SK-N-SH (cell line): ENCODE measurements around the gene OLFML2A. TPM values are rescaled to one million over a fixed set of nuclear protein-coding genes. Genes with fewer than 3 reads are reported as not detected.

Experiments
- CTCF ChIA-PET: fragments of 300-600, 350-600 bp; formaldehyde crosslinking; extraction: SDS; loops from one replicate; lab custom pipeline; 2021; lab: Yijun Ruan, JAX
- POLR2A ChIA-PET: fragments of 350-600 bp; sonication (Branson Sonifier 250); formaldehyde crosslinking; extraction: SDS; loops from one replicate; lab custom pipeline; 2020; ENCODE audit warnings: antibody characterized with exemption, inconsistent platforms; lab: Yijun Ruan, JAX
- DNase-seq: peaks from one replicate; pipeline ENCODE4 v3.0.0; 2012
- H2AFZ ChIP-seq: fragments of 200-600 bp; sonication (generic); 2 replicates; pipeline ENCODE4 v1.8.1; 2016; ENCODE audit warnings: antibody characterized with exemption, mild to moderate bottlenecking, low read depth
- H3F3A ChIP-seq: fragments of 200-600 bp; sonication (generic); replicated peaks from 2 replicates; pipeline ENCODE3; 2016; ENCODE audit warnings: antibody characterized with exemption, mild to moderate bottlenecking; ENCODE audit not compliant: insufficient read depth
- H3K27ac ChIP-seq, 2 experiments: fragments of 200-500 bp in 1 of 2; fragments of 200-600 bp in 1 of 2; sonication (Bioruptor generic) in 1 of 2; sonication (generic), shearing (Covaris generic) in 1 of 2; 2 replicates each; pipeline versions ENCODE4 v1.5.1 to v1.6.1; 2014 to 2016; ENCODE audit warnings: low read depth in 2 of 2, inconsistent platforms in 1 of 2, low read length in 1 of 2, mild to moderate bottlenecking in 1 of 2, mixed read lengths in 1 of 2
- H3K27me3 ChIP-seq: fragments of 200-600 bp; sonication (generic), shearing (Covaris generic); 2 replicates; pipeline ENCODE4 v1.6.1; 2016; ENCODE audit warnings: mixed run types; ENCODE audit not compliant: insufficient read depth
- H3K36me3 ChIP-seq, 2 experiments: fragments of 200-500 bp in 1 of 2; fragments of 200-600 bp in 1 of 2; sonication (Bioruptor generic) in 1 of 2; sonication (generic) in 1 of 2; replicated peaks in 1 of 2; 2 replicates each; pipeline versions ENCODE3 to v1.5.1; 2014 to 2016; ENCODE audit warnings: low read length in 1 of 2, mild to moderate bottlenecking in 1 of 2; ENCODE audit not compliant: insufficient read depth in 2 of 2, control insufficient read depth in 1 of 2
- H3K4me1 ChIP-seq, 2 experiments: fragments of 200-500 bp in 1 of 2; fragments of 200-600 bp in 1 of 2; sonication (Bioruptor generic) in 1 of 2; sonication (generic), shearing (Covaris generic) in 1 of 2; 2 replicates each; pipeline versions ENCODE4 v1.5.1 to v1.6.1; 2014 to 2016; ENCODE audit warnings: low read depth in 1 of 2, low read length in 1 of 2, mixed run types in 1 of 2; ENCODE audit not compliant: insufficient read depth in 2 of 2, control insufficient read depth in 1 of 2
- H3K4me2 ChIP-seq: fragments of 200-600 bp; sonication (generic), shearing (Covaris generic); 2 replicates; pipeline ENCODE4 v1.6.1; 2017; ENCODE audit warnings: mixed run types
- H3K4me3 ChIP-seq, 2 experiments: fragments of 200-500 bp in 1 of 2; fragments of 200-600 bp in 1 of 2; sonication (Bioruptor generic) in 1 of 2; sonication (generic), shearing (Covaris generic) in 1 of 2; 2 replicates each; pipeline versions ENCODE4 v1.5.1 to v1.8.1; 2014 to 2016; ENCODE audit warnings: low read depth in 2 of 2, inconsistent platforms in 1 of 2, low read length in 1 of 2, mild to moderate bottlenecking in 1 of 2, mixed read lengths in 1 of 2, moderate library complexity in 1 of 2
- H3K79me2 ChIP-seq: fragments of 200-600 bp; sonication (generic); 2 replicates; pipeline ENCODE4 v1.8.1; 2017; ENCODE audit warnings: mild to moderate bottlenecking; ENCODE audit not compliant: insufficient read depth
- H3K9ac ChIP-seq: fragments of 200-600 bp; sonication (generic); 2 replicates; pipeline ENCODE4 v1.6.1; 2017; ENCODE audit warnings: mixed run types
- H3K9me2 ChIP-seq: fragments of 200-600 bp; sonication (generic); 2 replicates; pipeline ENCODE4 v1.6.1; 2017; ENCODE audit warnings: mixed run types
- H3K9me3 ChIP-seq: fragments of 200-600 bp; sonication (generic); 2 replicates; pipeline ENCODE4 v1.6.1; 2017; ENCODE audit warnings: mixed run types, mild to moderate bottlenecking, moderate library complexity
- H4K20me1 ChIP-seq: fragments of 200-600 bp; sonication (generic); 2 replicates; pipeline ENCODE4 v1.6.1; 2017; ENCODE audit warnings: mild to moderate bottlenecking, mixed run types; ENCODE audit not compliant: insufficient read depth
- CHD2 ChIP-seq: fragments of 150-350 bp; IDR thresholded peaks from 2 replicates; pipeline ENCODE4 v1.6.1; 2018; ENCODE audit warnings: low read length; ENCODE audit not compliant: partially characterized antibody
- EP300 ChIP-seq, 2 experiments: IDR thresholded peaks; 2 replicates each; pipeline versions ENCODE4 v1.4.0 to v1.6.1; 2012; ENCODE audit warnings: borderline replicate concordance in 1 of 2, low read depth in 1 of 2, low read length in 1 of 2
- FOSL2 ChIP-seq: IDR thresholded peaks from 2 replicates; pipeline ENCODE4 v1.4.0; 2012; ENCODE audit warnings: low read depth, mild to moderate bottlenecking, moderate library complexity, borderline replicate concordance
- GABPA ChIP-seq: IDR thresholded peaks from 2 replicates; pipeline ENCODE4 v1.4.0; 2012; ENCODE audit warnings: low read depth, mild to moderate bottlenecking
- JUND ChIP-seq: IDR thresholded peaks from 2 replicates; pipeline ENCODE4 v1.4.0; 2012
- MEF2A ChIP-seq: IDR thresholded peaks from 2 replicates; pipeline ENCODE4 v1.4.0; 2012; ENCODE audit warnings: low read depth, borderline replicate concordance
- NRF1 ChIP-seq: IDR thresholded peaks from 2 replicates; pipeline ENCODE4 v1.6.1; 2012; ENCODE audit warnings: low read depth, mild to moderate bottlenecking, low read length
- POLR2AphosphoS5 ChIP-seq: IDR thresholded peaks from 2 replicates; pipeline ENCODE4 v1.6.1; 2012; ENCODE audit warnings: low read depth, low read length
- RCOR1 ChIP-seq: fragments of 150-350 bp; IDR thresholded peaks from 2 replicates; pipeline ENCODE4 v1.6.1; 2017; ENCODE audit warnings: antibody characterized with exemption, low read length
- SIN3A ChIP-seq: IDR thresholded peaks from 2 replicates; pipeline ENCODE4 v1.6.1; 2012; ENCODE audit warnings: low read depth, mild to moderate bottlenecking, low read length, moderate library complexity, borderline replicate concordance
- SMC3 ChIP-seq: IDR thresholded peaks from 2 replicates; pipeline ENCODE4 v1.6.1; 2012; ENCODE audit warnings: low read depth, low read length, improper control_type of control experiment
- TAF1 ChIP-seq: IDR thresholded peaks from 2 replicates; pipeline ENCODE4 v1.6.1; 2012; ENCODE audit warnings: low read depth, mild to moderate bottlenecking, low read length, moderate library complexity, borderline replicate concordance
- TCF12 ChIP-seq: IDR thresholded peaks from 2 replicates; pipeline ENCODE4 v1.4.0; 2012
- TEAD4 ChIP-seq: IDR thresholded peaks from 2 replicates; pipeline ENCODE4 v1.4.0; 2012; ENCODE audit warnings: mild to moderate bottlenecking, borderline replicate concordance; ENCODE audit not compliant: insufficient read depth
- YY1 ChIP-seq: IDR thresholded peaks from 2 replicates; pipeline ENCODE4 v1.4.0; 2012; ENCODE audit warnings: low read depth, mild to moderate bottlenecking
- WGBS: methylation state at CpG from one replicate; pipeline ENCODE4 v1.1.6; 2017; ENCODE audit warnings: low lambda C conversion rate; 5-methylcytosine and 5-hydroxymethylcytosine counted together
- polyA plus RNA-seq, 3 experiments: library from polyadenylated mRNA; depleted of rRNA; stranded (reverse); fragments of >200 nt; gene quantifications; 2 replicates each; pipeline ENCODE4 v1.2.3, GENCODE V29; 2012
- TF ChIP-seq, protein P1 (sequence below): fragments of 150-350 bp; IDR thresholded peaks from 2 replicates; pipeline ENCODE4 v1.6.1; 2016; ENCODE audit warnings: mild to moderate bottlenecking, low read depth, low read length
- TF ChIP-seq, protein P2 (sequence below): IDR thresholded peaks from 2 replicates; pipeline ENCODE4 v1.4.0; 2012; ENCODE audit warnings: low read depth

OLFML2A gene
- polyA plus RNA-seq, 1 of the 3 experiments (the other 2 are of a cell fraction): 7.7 TPM

DNA sequence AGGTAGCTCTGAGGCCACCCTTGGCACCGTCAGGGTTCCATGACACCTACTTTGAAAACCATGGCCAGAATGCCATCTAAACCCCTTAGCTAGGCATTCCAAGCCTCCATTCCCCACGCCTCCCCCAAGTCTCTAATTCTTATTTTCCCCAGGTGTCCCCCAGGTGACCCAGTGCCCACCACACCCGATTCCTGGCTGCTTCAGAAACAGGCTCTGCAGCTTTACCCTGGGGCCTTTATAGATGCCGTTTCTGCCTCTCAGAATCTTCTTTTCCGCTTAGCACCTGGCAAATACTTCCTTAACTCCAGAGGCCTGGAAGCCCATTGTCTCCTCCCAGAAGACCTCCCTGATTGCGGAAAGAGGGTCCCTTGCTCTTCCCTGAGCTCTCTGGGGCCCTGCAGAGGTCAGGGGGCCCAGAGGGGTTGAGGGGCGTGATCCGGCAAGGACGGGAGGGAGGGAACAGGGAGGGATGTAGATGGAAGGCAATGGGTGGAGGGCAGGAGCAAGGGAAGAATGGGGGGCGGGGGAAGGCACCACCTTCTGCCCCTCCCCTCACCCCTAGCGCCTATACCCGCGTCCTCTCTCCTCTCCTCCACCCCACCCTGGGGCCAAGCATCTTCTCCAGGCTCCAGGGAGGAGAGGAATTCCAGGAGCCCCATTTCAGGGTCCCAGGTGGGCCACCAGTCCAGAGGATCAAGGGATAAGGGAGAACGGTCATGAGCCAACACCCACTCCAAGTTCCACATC, 64.3 kb downstream of the OLFML2A start:
- H3K36me3 ChIP-seq: no peaks in the 10 kb centered on the region
- H3K4me1 ChIP-seq: no peaks in the 10 kb centered on the region
- no peaks in the 10 kb centered on the region for H3F3A ChIP-seq
- H3K9ac ChIP-seq: no peak overlapping the region
- H2AFZ ChIP-seq: no peak overlapping the region
- no peak overlapping the region for H3K27ac ChIP-seq
- no peak overlapping the region for H3K4me2 ChIP-seq
- H3K9me2 ChIP-seq: no peaks in the 10 kb centered on the region
- no peaks in the 10 kb centered on the region for H4K20me1 ChIP-seq
- H3K9me3 ChIP-seq: no peaks in the 10 kb centered on the region
- no peaks in the 10 kb centered on the region for H3K27me3 ChIP-seq
- ChIA-PET POLR2A (no interaction called here), CTCF (interaction anchor here (0.6 to 33.6 kb wide), 15 partner anchors 11 to 1151 kb away, joined by 3 to 1436 read pairs (median 4); partner anchors contain the start of genes NR6A1, OLFML2A and WDR38)
- TF ChIP-seq POLR2AphosphoS5 (no peak), YY1 (no peak), FOSL2 (no peak), MEF2A (no peak), RCOR1 (no peak), TCF12 (no peak), TEAD4 (no peak), SIN3A (no peak), CHD2 (no peak), TAF1 (no peak), SMC3 (no peak), EP300 (IDR thresholded peaks at IDR 0.05; ENCODE audit: borderline replicate concordance in 1 of 2, low read depth in 1 of 2, low read length in 1 of 2) (no peak)
- TF ChIP-seq, protein P1, sequence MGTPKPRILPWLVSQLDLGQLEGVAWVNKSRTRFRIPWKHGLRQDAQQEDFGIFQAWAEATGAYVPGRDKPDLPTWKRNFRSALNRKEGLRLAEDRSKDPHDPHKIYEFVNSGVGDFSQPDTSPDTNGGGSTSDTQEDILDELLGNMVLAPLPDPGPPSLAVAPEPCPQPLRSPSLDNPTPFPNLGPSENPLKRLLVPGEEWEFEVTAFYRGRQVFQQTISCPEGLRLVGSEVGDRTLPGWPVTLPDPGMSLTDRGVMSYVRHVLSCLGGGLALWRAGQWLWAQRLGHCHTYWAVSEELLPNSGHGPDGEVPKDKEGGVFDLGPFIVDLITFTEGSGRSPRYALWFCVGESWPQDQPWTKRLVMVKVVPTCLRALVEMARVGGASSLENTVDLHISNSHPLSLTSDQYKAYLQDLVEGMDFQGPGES: no peak
- TF ChIP-seq, protein P2, sequence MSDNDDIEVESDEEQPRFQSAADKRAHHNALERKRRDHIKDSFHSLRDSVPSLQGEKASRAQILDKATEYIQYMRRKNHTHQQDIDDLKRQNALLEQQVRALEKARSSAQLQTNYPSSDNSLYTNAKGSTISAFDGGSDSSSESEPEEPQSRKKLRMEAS: no peak
- DNase-seq: no peak
- no peaks in the 10 kb centered on the region for H3K79me2 ChIP-seq
- 91% methylated on average over 14 of the region's 14 CpGs for WGBS
- H3K4me3 ChIP-seq: no peak overlapping the region

DNA sequence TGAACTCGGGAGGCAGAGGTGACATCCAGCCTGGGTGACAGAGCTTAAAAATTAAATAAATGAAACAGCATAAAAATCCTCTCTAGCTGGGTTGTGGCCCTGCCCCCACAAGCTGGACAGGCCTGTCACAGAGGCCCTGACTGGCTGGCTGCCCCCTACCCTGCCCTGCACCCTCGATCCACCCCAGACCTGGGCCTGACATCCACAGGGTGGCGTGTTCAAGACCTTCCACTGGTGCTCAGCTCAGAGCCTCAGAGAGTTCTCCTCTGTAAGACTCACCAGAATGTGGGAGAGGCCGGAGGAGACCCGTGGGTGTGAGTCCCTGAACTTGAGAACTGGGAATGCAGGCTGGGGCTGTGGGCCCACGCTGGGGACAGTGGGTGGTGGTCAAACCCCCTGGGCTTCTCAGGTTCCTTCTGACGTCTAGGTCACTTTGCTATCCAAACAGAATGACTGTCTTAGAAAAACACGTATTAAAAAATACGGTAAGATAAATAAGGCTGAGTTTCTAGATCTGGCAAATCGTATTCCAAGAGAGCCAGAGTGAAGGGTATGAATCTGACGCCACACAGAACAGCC, 66.6 kb downstream of the OLFML2A start:
- no peak for TF ChIP-seq RCOR1
- no peak for TF ChIP-seq NRF1
- TF ChIP-seq GABPA: no peak
- no peak for TF ChIP-seq JUND
- Histone ChIP-seq H3K9me2 (no peaks in the 10 kb centered on the region), H3K9me3 (no peaks in the 10 kb centered on the region), H3K4me3 (no peak overlapping the region), H3K36me3 (no peaks in the 10 kb centered on the region), H3K9ac (no peak overlapping the region), H3K27ac (no peak overlapping the region), H3K27me3 (no peaks in the 10 kb centered on the region), H3K79me2 (no peaks in the 10 kb centered on the region), H2AFZ (no peak overlapping the region), H3K4me2 (no peak overlapping the region), H4K20me1 (no peaks in the 10 kb centered on the region), H3K4me1 (no peaks in the 10 kb centered on the region), H3F3A (no peaks in the 10 kb centered on the region)
- POLR2A ChIA-PET: interaction anchor here (0.5 to 1.6 kb wide), 2 partner anchors 18 to 74 kb away, joined by 3 to 5 read pairs; partner anchors contain the start of genes ARPC5L and RPL35
- CTCF ChIA-PET: interaction anchor here (20.2 to 33.6 kb wide), 2 partner anchors 10 to 68 kb away, joined by 353 to 1436 read pairs; partner anchors contain the start of genes NR6A1, OLFML2A and WDR38
- WGBS: 91% methylated on average over 9 of the region's 11 CpGs
- no peak for DNase-seq
